HPDE6-E6E7 (cell line): Measurements from ENCODE around the gene ZIC2.
"Not testable (repeated sequence)": the region's sequence is repeated elsewhere in the genome, so short reads cannot be mapped to it uniquely, and the experiment has no call there.

Experiments used
- DNase-seq: peaks from one replicate; pipeline ENCODE4 v3.0.0; 2011; ENCODE audit warnings: missing footprints; ENCODE audit errors: extremely low spot score

ZIC2 gene

DNA sequence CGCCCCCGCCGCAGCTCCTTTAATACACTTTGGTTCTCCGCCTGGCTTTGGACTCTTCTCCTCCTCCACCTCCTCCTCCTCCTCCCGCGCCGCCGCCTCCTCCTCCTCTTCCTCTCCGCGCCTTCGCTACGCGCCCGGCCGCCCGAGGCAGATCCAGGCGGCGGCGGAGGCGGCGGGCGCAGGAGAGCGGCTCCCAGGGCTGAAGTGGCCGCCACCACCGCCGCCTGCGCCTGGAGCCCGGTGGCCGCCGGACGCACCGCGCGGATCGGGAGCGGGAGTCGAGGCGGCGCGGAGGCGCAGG, at the start of gene ZIC2:
ZIC2 (plus strand) TSS at position 50 of the 301 bp plus-strand sequence. CDS start 281 bp downstream, outside the sequence.
- DNase-seq, result no peak

DNA sequence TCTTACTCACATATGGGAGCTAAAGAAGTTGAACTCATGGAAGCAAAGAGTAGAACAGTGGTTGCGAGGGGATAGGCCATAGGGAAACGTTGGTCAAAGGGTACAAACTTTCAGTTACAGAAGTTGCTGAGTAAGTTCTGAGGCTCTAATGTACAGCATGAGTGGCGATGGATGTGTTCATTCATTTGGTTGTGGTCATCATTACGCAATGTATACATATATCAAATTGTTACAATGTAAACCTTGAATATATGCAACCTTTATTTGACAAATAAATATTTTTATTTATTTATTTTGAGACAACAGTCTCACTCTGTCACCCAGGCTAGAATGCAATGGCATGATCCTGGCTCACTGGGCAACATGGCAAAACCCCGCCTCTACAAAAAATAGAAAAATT, 48.7 kb upstream of the ZIC2 start:
- no peak for DNase-seq

- no peak for DNase-seq
Measured at GRCh38 chr13:99935772-99936171, 45.8 kb upstream of the ZIC2 start.

DNA sequence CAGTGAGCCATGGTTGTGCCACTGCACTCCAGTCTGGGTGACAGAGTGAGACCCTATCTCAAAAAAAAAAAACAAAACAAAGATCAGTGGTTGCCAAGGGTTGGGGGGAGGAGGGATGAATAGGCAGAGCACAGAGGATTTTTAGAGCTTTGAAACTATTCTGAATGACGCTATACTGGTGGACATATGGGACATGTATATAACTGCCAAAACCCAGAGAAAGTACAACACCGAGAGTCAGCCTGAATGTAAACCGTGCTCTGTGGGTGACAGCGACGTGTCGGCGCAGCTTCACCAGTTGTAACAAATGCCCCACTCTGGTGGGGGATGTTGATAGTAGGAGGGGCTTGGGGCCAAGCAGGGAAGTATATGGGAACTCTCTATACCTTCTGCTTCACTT, 42.9 kb upstream of the ZIC2 start:
- DNase-seq, result no peak

DNA sequence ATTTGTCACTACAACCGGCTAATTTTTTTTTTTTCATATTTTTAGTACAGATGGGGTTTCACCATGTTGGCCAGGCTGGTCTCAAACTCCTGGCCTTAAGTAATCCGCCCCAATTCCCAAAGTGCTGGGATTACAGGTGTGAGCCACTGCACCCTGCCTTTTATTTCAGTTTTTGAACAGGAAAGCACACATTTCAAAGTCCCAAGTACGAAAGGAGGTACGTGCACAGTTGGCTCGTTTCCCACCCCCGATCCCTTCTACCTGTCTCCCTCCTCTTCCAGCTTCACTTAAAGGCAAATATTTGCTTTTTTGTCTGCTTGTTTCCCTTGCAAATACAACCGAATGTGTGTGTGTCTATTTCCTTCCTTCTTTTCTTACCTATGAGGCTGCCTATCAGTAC, 40.5 kb upstream of the ZIC2 start:
- no peak for DNase-seq

DNA sequence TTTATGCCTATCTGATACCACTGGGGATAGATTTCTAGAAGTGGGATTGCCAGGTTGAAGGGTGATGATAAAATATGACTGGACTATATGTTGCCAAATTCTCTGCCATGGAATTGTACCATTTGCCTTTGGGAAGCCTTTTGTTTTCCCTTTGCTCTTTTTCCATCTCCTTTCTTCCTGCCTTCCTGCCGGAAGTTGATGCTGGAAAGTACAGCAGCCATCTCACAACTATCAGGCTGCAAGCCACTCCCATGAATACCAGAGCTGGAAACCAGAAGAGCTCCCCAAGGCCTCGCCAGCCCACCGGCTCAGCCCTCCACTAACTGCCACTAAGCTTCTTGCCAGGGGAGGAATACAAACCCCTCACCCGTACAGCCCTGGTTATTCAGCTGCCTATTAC, 39.7 kb upstream of the ZIC2 start:
- DNase-seq, result no peak

DNA sequence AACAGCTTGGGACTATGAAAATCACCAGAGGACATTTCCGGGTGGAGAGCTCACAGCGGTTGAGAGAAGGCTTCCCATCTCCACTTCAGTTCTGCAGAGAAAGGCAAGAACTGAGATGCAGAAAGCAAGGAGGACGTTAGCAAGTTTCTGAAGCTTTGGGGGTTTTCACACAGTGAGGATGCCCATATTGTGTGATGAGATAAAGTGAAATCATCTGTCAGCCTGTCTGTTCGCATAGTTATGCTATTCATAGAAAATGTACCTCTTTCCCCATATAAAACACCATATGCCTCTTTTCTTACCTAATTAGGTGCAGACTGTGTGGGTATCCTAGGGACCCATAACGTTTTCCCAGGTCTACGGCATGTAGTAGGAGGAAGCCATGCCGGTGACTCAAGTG, 37.5 kb upstream of the ZIC2 start:
- DNase-seq, result no peak

DNA sequence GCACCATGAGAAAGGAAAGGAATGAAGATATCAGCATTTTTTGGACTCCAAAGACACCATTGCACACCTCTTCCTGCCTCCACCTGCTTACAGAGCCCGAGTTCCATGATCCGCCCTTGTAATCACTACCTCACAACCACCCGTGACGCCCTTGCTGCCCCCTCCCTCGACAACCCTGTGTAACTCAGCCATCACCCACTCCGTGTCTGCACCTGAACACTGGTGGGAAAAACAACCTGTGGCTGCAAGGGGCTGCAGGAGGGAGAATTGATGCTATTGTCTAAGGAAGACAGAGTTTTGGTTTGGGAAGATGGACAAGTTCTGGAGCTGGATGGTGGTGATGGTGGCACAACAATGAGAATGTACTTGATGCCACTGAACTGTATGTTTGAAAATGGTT, 37.0 kb upstream of the ZIC2 start:
- DNase-seq, result no peak

DNA sequence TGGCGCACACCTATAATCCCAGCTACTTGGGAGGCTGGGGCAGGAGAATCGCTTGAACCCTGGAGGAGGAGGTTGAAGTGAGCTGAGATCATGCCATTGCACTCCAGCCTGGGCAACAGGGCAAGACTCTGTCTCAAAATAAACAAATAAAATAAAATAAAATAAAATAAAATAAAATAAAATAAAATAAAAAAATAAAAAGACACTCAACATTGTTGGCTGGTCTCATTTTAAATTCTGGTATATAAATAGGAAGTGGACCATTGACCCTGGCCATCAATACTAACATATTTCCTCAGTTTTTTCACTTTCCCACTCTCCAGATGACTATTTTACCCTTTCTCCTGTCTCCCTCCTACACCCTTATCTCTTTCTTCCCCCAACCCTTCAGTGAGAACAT, 36.1 kb upstream of the ZIC2 start:
- DNase-seq, result not testable (repeated sequence)

DNA sequence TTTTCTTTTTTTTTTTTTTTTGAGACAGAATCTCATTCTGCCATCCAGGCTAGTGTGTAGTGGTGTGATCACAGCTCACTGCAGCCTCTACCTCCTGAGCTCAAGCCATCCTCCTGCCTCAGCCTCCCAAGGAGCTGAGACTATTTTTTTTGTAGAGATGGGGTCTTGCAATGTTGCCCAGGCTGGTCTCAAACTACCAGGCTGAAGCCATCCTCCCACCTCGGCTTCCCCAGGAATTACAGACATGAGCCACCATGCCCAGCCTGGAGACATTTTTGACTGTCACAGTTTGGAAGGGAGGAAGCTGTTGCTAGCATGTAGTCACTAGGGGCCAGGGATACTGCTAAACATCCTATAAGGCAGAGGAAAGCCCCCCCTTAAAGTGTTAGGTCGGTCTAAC, 33.9 kb upstream of the ZIC2 start:
- no peak for DNase-seq

- no peak for DNase-seq
Measured at GRCh38 chr13:99948411-99948810, 33.2 kb upstream of the ZIC2 start.

DNA sequence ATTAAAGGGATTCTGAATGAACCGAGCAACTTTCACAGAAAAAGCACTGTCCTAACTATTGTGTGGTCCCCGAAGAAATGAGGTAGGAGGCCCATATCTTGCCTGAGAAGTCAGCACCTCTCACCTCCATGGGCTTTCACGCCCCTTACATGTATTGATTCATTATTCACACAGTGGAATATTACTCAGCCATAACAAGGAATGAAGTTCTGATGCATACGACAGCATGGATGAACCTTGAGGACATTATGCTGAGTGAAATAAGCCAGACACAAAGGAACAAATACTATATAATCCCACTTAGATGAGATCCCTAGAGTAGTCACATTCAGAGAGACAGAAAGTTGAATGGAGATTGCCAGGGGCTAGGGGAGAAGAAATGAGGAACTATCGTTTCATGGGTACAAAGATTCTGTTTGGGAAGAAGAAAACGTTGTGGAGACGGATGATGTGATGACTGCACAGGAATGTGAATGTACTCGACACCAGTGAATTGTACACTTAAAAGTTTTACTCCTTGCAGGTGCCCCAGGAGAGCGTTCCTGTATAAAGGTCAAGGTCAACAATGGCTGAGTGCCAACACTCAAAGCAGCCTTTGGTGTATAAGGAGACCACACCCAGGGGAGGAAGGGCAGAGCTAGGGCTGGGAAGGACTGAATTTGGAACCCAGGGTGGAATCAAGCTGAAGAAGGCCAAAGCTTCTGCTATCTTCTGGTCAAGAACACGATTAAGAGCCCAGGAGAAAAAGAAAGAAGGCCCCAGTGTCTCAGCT, 32.5 kb upstream of the ZIC2 start:
- DNase-seq, result no peak

DNA sequence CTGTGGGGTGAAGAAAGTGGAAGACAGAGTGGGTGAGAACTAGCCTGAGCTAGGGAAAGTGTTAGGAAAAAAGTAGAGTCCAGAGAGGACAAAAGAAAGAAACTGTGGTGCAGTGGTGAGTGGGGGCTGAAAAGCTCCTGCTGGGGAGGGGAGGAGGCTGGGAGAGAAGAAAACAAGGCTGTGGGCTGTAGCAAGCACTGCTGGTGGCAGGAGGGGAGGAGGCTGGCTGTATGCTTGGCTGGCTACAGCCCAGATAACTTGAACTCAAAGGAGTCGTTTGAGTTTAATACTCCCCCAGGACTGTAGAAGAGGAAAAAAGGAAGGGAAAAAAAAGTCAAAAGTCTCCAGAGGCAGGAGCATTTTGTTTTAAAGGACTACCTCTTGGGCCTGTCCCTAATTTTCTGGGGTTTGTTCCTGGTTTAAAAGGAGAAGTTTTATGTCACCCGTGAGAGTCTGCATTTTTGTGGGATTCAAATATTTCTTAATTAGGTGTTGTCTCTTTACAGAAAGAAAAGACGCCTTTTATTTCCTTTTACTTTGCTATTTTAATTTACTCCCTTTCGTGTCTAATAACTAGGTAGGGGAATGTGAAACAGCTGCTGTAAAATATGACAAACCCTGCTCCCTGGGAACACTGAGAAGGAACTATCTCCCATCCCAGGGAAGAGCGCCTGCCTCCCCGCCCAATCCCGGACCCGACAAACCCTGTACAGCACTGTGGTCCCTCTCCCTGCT, 31.7 kb upstream of the ZIC2 start:
- no peak for DNase-seq

DNA sequence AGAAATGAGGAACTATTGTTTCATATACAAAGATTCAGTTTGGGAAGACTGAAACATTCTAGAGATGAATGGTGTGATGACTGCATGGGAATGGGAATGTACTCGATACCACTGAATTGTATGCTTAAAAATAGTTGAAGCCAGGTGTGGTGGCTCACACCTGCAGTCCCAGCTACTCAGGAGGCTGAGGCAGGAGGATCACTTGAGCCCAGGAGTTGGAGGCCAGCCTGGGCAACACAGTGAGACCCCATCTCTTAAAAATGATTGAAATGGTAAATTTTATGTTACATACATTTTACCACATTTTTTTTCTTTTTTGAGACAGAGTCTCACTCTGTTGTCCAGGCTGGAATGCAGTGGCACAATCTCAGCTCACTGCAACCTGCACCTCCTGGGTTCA, 29.9 kb upstream of the ZIC2 start:
- not testable (repeated sequence) for DNase-seq

GRCh38 chr13:99953138-99953755, 28.3 kb upstream of the ZIC2 start:
- DNase-seq, result no peak

DNA sequence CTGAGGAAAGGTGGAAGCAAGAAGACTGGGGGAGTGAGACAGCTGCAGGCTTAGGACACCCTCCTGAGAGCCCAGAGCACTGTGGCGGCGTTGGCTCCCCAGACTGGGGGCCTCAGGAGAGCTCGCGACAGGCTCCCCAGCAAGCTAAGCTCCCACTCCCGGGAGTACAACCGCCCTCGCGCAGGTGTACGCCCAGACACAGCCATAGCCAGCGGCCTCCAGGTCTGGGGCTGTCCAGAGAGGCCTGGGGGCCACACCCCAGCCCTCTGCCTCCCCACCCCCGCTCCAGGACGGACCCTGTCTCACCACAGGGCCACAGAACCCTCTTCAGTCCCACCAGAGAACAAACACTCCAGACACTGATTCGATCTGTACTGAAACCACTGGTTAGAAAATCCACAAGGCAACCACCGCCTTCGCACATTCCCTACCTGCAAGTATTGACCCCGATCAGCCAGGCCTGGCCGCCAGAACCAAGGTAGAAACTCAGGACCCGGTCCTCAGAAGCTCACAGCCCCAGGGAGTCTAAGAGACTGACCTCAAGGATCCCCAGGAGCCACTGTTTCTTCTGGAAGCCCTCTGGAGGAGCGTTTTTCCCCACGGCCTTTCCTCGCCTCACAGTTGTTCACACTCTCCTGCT, 26.4 kb upstream of the ZIC2 start:
- no peak for DNase-seq

- no peak for DNase-seq
Measured at GRCh38 chr13:99955747-99956472, 25.7 kb upstream of the ZIC2 start.

DNA sequence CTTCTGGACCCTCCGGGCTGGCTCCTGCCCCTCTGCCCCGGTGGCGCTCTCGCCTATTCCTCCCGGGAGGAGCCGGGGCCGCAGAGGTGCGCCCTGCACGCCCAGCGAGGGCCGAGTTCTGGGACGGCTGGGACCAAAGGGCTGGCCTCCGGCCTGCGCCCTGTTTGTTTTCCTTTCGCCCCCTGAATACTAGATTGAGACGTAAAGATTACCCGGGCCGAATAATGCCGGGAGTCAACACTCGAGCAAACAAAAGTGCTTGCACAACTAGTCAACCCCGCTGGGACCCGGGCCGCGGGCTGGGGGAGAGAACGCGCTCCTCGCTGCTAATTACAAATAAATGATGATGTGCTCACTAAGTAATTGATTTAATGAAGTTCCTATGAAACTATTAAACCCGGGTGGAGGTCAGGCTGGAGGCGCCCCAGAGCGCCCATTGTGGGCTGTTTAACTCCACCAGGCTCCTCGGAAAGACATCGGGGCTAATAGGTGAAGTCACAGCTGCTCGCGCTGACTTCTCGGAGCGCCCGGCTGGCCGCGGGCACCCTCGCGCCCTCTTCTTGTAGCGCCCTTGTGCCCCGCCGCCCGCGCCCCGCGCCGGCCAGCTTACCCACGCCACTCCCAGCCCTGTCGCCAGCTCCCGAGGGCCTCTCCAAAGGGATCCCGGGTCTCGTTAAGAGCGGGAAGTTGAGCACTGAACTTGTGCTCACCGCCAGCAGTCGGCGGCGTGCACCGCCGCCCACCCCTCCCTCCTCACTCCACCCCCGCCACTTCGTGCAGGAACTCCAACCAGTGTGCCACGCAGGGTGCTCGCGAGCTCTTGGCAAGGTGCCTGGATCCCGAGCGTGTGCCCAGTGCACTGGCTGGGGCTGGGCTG, 24.9 kb upstream of the ZIC2 start:
- no peak for DNase-seq

DNA sequence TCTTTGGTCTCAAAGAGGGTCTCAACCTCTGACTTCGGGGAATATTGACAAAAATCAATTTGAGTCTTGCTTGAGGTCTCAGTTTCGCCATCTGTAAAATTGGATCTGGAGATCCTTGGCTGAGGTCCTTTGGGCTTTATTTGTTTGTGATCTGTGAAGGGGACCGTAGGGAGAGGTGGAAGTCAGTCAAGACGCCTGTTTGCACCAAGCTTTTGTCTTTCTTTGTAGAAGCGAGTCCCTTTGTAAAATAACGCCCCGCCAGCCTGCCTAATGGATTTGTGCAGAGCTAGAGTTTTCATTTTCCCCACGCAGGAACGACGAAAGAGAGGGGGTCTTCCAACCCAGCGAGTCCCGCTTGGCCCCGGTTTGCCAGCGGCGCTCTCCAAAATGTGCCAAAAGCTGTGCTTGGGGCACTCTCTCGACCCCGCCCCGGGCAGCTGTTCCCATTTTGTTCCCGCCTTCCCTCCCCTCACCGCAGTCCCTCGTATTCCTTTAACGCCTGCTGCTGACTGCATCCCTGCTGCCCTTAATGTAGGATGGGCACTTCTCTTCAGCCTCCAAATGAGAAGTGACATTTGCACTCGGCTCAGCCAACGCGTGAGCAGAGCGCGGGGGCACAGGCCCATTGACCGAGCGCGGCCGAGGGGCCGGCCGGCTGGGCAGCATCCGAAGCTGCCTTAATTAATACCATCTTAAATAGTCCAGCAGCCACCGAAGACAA, 23.0 kb upstream of the ZIC2 start:
- DNase-seq, result no peak

GRCh38 chr13:99959127-99959539, 22.5 kb upstream of the ZIC2 start:
- DNase-seq, result no peak
